ENCODE data around the gene TCF7L2.
A peak's percentile ranks its signal among the peaks of the same experiment; 100 is the strongest.

Gene TCF7L2

GRCh38 chr10:112949875-112950507 lies at the start of gene TCF7L2:
Gene TCF7L2, plus strand, starts transcription at chr10:112950247. Its CDS starts 510 bp downstream, at chr10:112950757.
- H4K20me1 ChIP-seq = peaks cover 21% of the 10 kb centered on the region
- peak within 1 kb of the TSS; percentile 99 for H3K9ac ChIP-seq
- H3K27me3 ChIP-seq = no peaks in the 10 kb centered on the region
- H3K27ac ChIP-seq = peak within 1 kb of the TSS; percentile 98
- H3K36me3 ChIP-seq = no peaks in the 10 kb centered on the region
- H3K4me3 ChIP-seq = peak within 1 kb of the TSS; percentile 93
- H3K9me3 ChIP-seq = no peaks in the 10 kb centered on the region
- H3K4me1 ChIP-seq = peaks cover 33% of the 10 kb centered on the region
- peak within 1 kb of the TSS; percentile 76 for H3K4me2 ChIP-seq
- TF ChIP-seq Cebpa-rat (IDR thresholded peaks at IDR 0.05) = no peak

- Histone ChIP-seq H3K9ac (no peak overlapping the region), H3K4me2 (no peak overlapping the region), H3K27ac (no peak overlapping the region), H3K36me3 (no peaks in the 10 kb centered on the region), H3K9me3 (no peaks in the 10 kb centered on the region), H3K27me3 (no peaks in the 10 kb centered on the region), H4K20me1 (no peaks in the 10 kb centered on the region), H3K4me1 (no peaks in the 10 kb centered on the region), H3K4me3 (no peak overlapping the region)
- no peak for TF ChIP-seq Cebpa-rat (IDR thresholded peaks at IDR 0.05)
Measured at GRCh38 chr10:112902730-112903129, 47.3 kb upstream of the TCF7L2 start.

- no peak overlapping the region for H3K4me3 ChIP-seq
- H3K9me3 ChIP-seq = no peaks in the 10 kb centered on the region
- H3K9ac ChIP-seq = no peak overlapping the region
- no peaks in the 10 kb centered on the region for H3K27me3 ChIP-seq
- no peaks in the 10 kb centered on the region for H4K20me1 ChIP-seq
- no peak overlapping the region for H3K27ac ChIP-seq
- TF ChIP-seq Cebpa-rat (IDR thresholded peaks at IDR 0.05) = no peak
- no peaks in the 10 kb centered on the region for H3K36me3 ChIP-seq
- H3K4me1 ChIP-seq = no peaks in the 10 kb centered on the region
- no peak overlapping the region for H3K4me2 ChIP-seq
Measured at GRCh38 chr10:112904000-112904399, 46.0 kb upstream of the TCF7L2 start.

GRCh38 chr10:112906945-112907344 lies 43.1 kb upstream of the TCF7L2 start:
- Histone ChIP-seq H3K9ac (no peak overlapping the region), H3K9me3 (no peaks in the 10 kb centered on the region), H4K20me1 (no peaks in the 10 kb centered on the region), H3K4me2 (no peak overlapping the region), H3K27me3 (no peaks in the 10 kb centered on the region), H3K4me3 (no peak overlapping the region), H3K4me1 (peaks cover 8% of the 10 kb centered on the region), H3K36me3 (no peaks in the 10 kb centered on the region), H3K27ac (no peak overlapping the region)
- no peak for TF ChIP-seq Cebpa-rat (IDR thresholded peaks at IDR 0.05)

GRCh38 chr10:112907893-112908292 lies 42.2 kb upstream of the TCF7L2 start:
- no peak overlapping the region for H3K4me3 ChIP-seq
- H3K4me2 ChIP-seq = no peak overlapping the region
- TF ChIP-seq Cebpa-rat (IDR thresholded peaks at IDR 0.05) = no peak
- no peaks in the 10 kb centered on the region for H3K36me3 ChIP-seq
- H3K27me3 ChIP-seq = no peaks in the 10 kb centered on the region
- H3K4me1 ChIP-seq = peaks cover 8% of the 10 kb centered on the region
- H3K9ac ChIP-seq = no peak overlapping the region
- no peaks in the 10 kb centered on the region for H4K20me1 ChIP-seq
- no peak overlapping the region for H3K27ac ChIP-seq
- no peaks in the 10 kb centered on the region for H3K9me3 ChIP-seq

- no peak overlapping the region for H3K4me3 ChIP-seq
- no peak overlapping the region for H3K9ac ChIP-seq
- no peaks in the 10 kb centered on the region for H4K20me1 ChIP-seq
- no peak overlapping the region for H3K27ac ChIP-seq
- H3K27me3 ChIP-seq = no peaks in the 10 kb centered on the region
- H3K36me3 ChIP-seq = no peaks in the 10 kb centered on the region
- H3K4me1 ChIP-seq = peaks cover 8% of the 10 kb centered on the region
- H3K4me2 ChIP-seq = peak overlapping the region; percentile 21; the same call in 1 of the 2 replicates
- no peaks in the 10 kb centered on the region for H3K9me3 ChIP-seq
- TF ChIP-seq Cebpa-rat (IDR thresholded peaks at IDR 0.05) = no peak
Measured at GRCh38 chr10:112911206-112911605, 38.8 kb upstream of the TCF7L2 start.

GRCh38 chr10:112912410-112912928 lies 37.6 kb upstream of the TCF7L2 start:
- Histone ChIP-seq H3K4me1 (peaks cover 8% of the 10 kb centered on the region), H3K9me3 (no peaks in the 10 kb centered on the region), H3K27me3 (no peaks in the 10 kb centered on the region), H3K9ac (no peak overlapping the region), H4K20me1 (no peaks in the 10 kb centered on the region), H3K4me2 (no peak overlapping the region), H3K4me3 (no peak overlapping the region), H3K27ac (no peak overlapping the region), H3K36me3 (no peaks in the 10 kb centered on the region)
- TF ChIP-seq Cebpa-rat (IDR thresholded peaks at IDR 0.05) = no peak

GRCh38 chr10:112913255-112913654 lies 36.8 kb upstream of the TCF7L2 start:
- H3K4me2 ChIP-seq = no peak overlapping the region
- no peaks in the 10 kb centered on the region for H3K27me3 ChIP-seq
- H4K20me1 ChIP-seq = no peaks in the 10 kb centered on the region
- no peak overlapping the region for H3K9ac ChIP-seq
- TF ChIP-seq Cebpa-rat (IDR thresholded peaks at IDR 0.05) = no peak
- H3K27ac ChIP-seq = no peak overlapping the region
- H3K36me3 ChIP-seq = no peaks in the 10 kb centered on the region
- no peak overlapping the region for H3K4me3 ChIP-seq
- peaks cover 8% of the 10 kb centered on the region for H3K4me1 ChIP-seq
- no peaks in the 10 kb centered on the region for H3K9me3 ChIP-seq

GRCh38 chr10:112913661-112914287 lies 36.3 kb upstream of the TCF7L2 start:
- H3K27me3 ChIP-seq = no peaks in the 10 kb centered on the region
- H3K4me3 ChIP-seq = no peak overlapping the region
- TF ChIP-seq Cebpa-rat (IDR thresholded peaks at IDR 0.05) = no peak
- no peaks in the 10 kb centered on the region for H3K9me3 ChIP-seq
- no peak overlapping the region for H3K4me2 ChIP-seq
- H3K4me1 ChIP-seq = peaks cover 8% of the 10 kb centered on the region
- H3K27ac ChIP-seq = no peak overlapping the region
- no peaks in the 10 kb centered on the region for H4K20me1 ChIP-seq
- no peak overlapping the region for H3K9ac ChIP-seq
- H3K36me3 ChIP-seq = no peaks in the 10 kb centered on the region

- no peak overlapping the region for H3K4me2 ChIP-seq
- H4K20me1 ChIP-seq = no peaks in the 10 kb centered on the region
- TF ChIP-seq Cebpa-rat (IDR thresholded peaks at IDR 0.05) = no peak
- no peak overlapping the region for H3K9ac ChIP-seq
- H3K4me3 ChIP-seq = no peak overlapping the region
- H3K4me1 ChIP-seq = peaks cover 8% of the 10 kb centered on the region
- no peaks in the 10 kb centered on the region for H3K36me3 ChIP-seq
- H3K27me3 ChIP-seq = no peaks in the 10 kb centered on the region
- no peaks in the 10 kb centered on the region for H3K9me3 ChIP-seq
- H3K27ac ChIP-seq = no peak overlapping the region
Measured at GRCh38 chr10:112914288-112914952, 35.6 kb upstream of the TCF7L2 start.

Measured in BLaER1 (cell line).